Body of pancreas (tissue), 4 donors: ENCODE results near the gene HES4.

Experiments
- POLR2A ChIP-seq, 3 donors: fragments of 450-650 bp; IDR thresholded peaks; one replicate each; pipeline ENCODE4 v1.6.1; 2016; ENCODE audit warnings: antibody characterized with exemption in 3 of 3, mild to moderate bottlenecking in 2 of 3
- TF ChIP-seq, protein P1 (sequence below), 7 experiments: fragments of 450-650 bp in 4 of 7; fragments of 200-600 bp in 3 of 7; sonication (generic) in 3 of 7; IDR thresholded peaks; one replicate each; pipeline ENCODE4 v1.5.1; 2016 to 2019; ENCODE audit warnings: antibody characterized with exemption in 7 of 7

DNA sequence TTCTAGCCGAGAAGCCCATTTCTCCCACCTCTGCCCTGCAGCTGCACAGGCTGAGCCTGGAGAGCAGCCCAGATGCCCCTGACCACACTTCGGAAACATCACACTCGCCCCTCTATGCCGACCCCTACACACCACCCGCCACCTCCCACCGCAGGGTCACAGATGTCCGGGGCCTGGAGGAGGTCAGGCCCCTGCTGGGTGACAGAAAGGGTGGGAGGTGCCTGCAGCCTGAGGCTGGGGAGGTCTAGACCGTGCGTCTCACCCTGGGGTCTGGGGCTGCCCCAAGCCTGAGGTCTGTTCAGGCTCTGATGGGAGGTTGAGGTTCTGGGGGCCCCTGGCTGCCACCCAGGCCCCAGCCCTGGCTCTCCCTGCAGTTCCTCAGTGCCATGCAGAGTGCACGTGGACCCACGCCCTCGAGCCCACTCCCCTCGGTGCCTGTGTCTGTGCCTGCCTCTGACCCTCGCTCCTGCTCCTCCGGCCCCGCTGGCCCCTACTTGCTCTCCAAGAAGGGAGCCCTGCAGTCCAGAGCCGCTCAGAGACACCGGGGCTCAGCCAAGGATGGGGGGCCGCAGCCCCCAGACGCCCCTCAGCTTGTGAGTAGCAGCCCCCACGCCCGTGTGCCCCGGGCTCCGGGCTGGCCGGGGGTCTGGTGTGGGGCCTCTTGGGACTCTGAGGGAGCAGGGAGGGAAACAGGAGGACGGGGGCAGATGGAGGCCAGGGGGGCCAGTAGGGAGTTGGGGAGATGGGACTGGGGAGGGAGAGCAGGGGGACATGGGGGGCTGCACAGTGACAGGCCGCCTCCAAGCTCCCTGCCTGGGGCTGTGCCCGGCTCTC is 26.2 kb downstream of the HES4 start:
- TF ChIP-seq, protein P1, sequence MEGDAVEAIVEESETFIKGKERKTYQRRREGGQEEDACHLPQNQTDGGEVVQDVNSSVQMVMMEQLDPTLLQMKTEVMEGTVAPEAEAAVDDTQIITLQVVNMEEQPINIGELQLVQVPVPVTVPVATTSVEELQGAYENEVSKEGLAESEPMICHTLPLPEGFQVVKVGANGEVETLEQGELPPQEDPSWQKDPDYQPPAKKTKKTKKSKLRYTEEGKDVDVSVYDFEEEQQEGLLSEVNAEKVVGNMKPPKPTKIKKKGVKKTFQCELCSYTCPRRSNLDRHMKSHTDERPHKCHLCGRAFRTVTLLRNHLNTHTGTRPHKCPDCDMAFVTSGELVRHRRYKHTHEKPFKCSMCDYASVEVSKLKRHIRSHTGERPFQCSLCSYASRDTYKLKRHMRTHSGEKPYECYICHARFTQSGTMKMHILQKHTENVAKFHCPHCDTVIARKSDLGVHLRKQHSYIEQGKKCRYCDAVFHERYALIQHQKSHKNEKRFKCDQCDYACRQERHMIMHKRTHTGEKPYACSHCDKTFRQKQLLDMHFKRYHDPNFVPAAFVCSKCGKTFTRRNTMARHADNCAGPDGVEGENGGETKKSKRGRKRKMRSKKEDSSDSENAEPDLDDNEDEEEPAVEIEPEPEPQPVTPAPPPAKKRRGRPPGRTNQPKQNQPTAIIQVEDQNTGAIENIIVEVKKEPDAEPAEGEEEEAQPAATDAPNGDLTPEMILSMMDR (IDR thresholded peaks at IDR 0.05) = no peak
- no peak for TF ChIP-seq POLR2A (IDR thresholded peaks at IDR 0.05)
